Ovary (tissue), 9 donors: ENCODE data around the gene ACE2. TPM values are rescaled to one million over a fixed set of nuclear protein-coding genes. Genes with fewer than 3 reads are reported as not detected.

Source experiments
- DNase-seq, 5 donors: peaks; one replicate each; pipeline ENCODE4 v3.0.0-alpha.2; 2019 to 2020
- H3K27ac ChIP-seq, 2 donors: fragments of 200-600 bp; one replicate each; pipeline versions ENCODE4 v1.5.1 to v1.8.0; 2019 to 2022
- H3K27me3 ChIP-seq: fragments of 200-600 bp; one replicate; pipeline ENCODE4 v1.8.0; 2022
- H3K36me3 ChIP-seq: fragments of 200-600 bp; sonication (generic); one replicate; pipeline ENCODE4 v1.5.1; 2019
- H3K4me1 ChIP-seq: one replicate; pipeline ENCODE4 v1.8.1; 2013; ENCODE audit warnings: mild to moderate bottlenecking, moderate library complexity; ENCODE audit not compliant: insufficient read depth
- H3K4me3 ChIP-seq: fragments of 200-600 bp; sonication (generic); one replicate; pipeline ENCODE4 v1.5.1; 2017
- H3K9me3 ChIP-seq, 2 donors: fragments of 200-600 bp in 1 of 2; sonication (generic) in 1 of 2; one replicate each; pipeline versions ENCODE4 v1.5.1 to v1.8.1; 2013 to 2019; ENCODE audit warnings: mild to moderate bottlenecking in 1 of 2, moderate library complexity in 1 of 2
- CTCF ChIP-seq, 3 donors: fragments of 450-650 bp in 2 of 3; fragments of 200-600 bp in 1 of 3; IDR thresholded peaks; one replicate each; pipeline versions ENCODE4 v1.5.1 to v1.8.0; 2016 to 2022; ENCODE audit warnings: antibody characterized with exemption in 3 of 3, mild to moderate bottlenecking in 1 of 3
- EP300 ChIP-seq: sonication (generic); formaldehyde crosslinking; IDR thresholded peaks from one replicate; pipeline ENCODE4 v1.6.1; 2017; ENCODE audit warnings: antibody characterized with exemption
- POLR2A ChIP-seq: fragments of 450-650 bp; IDR thresholded peaks from one replicate; pipeline ENCODE4 v1.6.1; 2017; ENCODE audit warnings: antibody characterized with exemption, mild to moderate bottlenecking, moderate library complexity
- WGBS, 3 donors: extraction: QIAGEN DNeasy Blood & Tissue Kit in 1 of 3; methylation state at CpG; one replicate each; pipeline versions ENCODE4 v1.1.5 to v1.1.7; 2013 to 2017; 5-methylcytosine and 5-hydroxymethylcytosine counted together
- intact Hi-C, 4 donors: fragments of 100-400 bp; cut with DNase I; formaldehyde crosslinking; loops; one replicate each; pipeline versions ENCODE4 v1.11.0 to v1.15.1; 2022 to 2023
- polyA plus RNA-seq, 2 donors: library from polyadenylated mRNA; stranded (reverse); fragments of 200-250 nt in 1 of 2; fragments of 350-450 nt in 1 of 2; fragmentation: Illumina TruSeq in 1 of 2; extraction: RNeasy Lipid Tissue Mini Kit (QIAGEN cat#74804) in 1 of 2; gene quantifications; one replicate each; pipeline ENCODE4 v1.2.3, GENCODE V29; 2013 to 2014
- total RNA-seq, 7 donors: library from RNA; depleted of rRNA in 2 of 7; stranded (reverse); fragments of >200 nt in 2 of 7; fragmentation: NEBNext Ultra II Directional in 3 of 7; extraction: Animal tissue kit (Norgen Biotek cat#: 25700) in 3 of 7; gene quantifications; one replicate each; pipeline versions ENCODE4 v1.1.0 to v1.2.4, GENCODE V29; 2016 to 2023
- donor health status: DM: no; HTN: no; CAD: no; lungs with moderate emphysema.
- donor health status: DM: no; HTN: no; CAD: no.
- donor health status: Bipolar disorder and iron deficiency.
- donor health status: DM: yes; HTN: yes; CAD: no.
- donor health status: DM: no; HTN: no; CAD: no.
- donor health status: DM: yes; HTN: yes; CAD: no.

The ACE2 gene
- total and polyA plus RNA-seq, 9 donors, result 0.37 to 20.8 (median 2.3) TPM

DNA sequence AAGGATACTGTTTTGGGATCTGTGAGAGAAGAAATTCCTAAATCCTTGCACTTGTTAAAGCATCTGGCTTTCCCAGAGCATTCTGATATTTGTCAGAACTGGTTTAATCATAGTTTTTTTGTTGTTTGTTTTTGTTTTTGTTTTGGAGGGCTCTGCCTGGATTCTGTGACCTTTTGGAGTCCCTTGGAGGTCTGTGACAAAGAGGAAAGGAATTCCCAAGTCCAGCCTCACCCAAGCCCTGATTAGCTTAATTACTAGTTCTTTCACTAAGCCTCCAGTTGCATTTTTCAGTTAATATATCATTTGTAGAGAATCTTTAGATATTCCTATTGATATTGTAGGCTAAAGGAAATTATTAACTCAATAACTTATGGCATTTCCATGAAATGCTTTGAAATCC is 711 bp downstream of the ACE2 start:
- H3K27me3 ChIP-seq, result no peaks in the 10 kb centered on the region
- intact Hi-C loops, result loop anchor here in 1 of 4 donors (10.0 kb wide), 1 partner anchor 435 kb away; no protein-coding TSS in a partner anchor
- DNase-seq, result no peak
- no peaks in the 10 kb centered on the region for H3K4me1 ChIP-seq
- TF ChIP-seq EP300, result no peak
- TF ChIP-seq CTCF (IDR thresholded peaks at IDR 0.05), result no peak
- TF ChIP-seq POLR2A, result no peak
- no peaks in the 10 kb centered on the region for H3K36me3 ChIP-seq
- H3K4me3 ChIP-seq, result no peak overlapping the region
- H3K27ac ChIP-seq, result no peak overlapping the region
- no peaks in the 10 kb centered on the region for H3K9me3 ChIP-seq

DNA sequence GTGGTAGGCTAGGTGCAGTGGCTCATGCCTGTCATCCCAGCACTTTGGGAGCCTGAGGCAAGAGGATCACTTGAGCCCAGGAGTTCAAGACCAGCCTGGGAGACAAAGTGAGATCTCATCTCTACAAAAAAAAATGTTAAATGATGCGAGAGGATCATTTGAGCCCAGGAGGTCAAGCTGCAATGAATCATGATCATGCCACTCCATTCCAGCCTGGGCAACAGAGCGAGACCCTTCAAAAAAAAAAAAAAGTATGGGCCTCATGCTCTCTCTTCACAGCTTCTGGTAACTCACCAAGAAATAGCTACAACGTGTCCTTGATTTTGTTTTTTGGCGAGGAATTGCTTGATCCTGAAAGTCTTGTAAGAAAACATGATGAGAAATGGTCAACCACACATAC is 1.3 kb downstream of the ACE2 start:
- intact Hi-C loops, result no loop called here
- WGBS, 3 donors, result 45 to 54% (median 53%) methylated on average over 4 of the region's 4 CpGs
- Histone ChIP-seq H3K27ac (no peak overlapping the region), H3K4me1 (no peaks in the 10 kb centered on the region), H3K9me3 (no peaks in the 10 kb centered on the region), H3K4me3 (no peak overlapping the region), H3K27me3 (no peaks in the 10 kb centered on the region), H3K36me3 (no peaks in the 10 kb centered on the region)
- DNase-seq, result no peak
- TF ChIP-seq EP300 (no peak), CTCF (IDR thresholded peaks at IDR 0.05) (no peak), POLR2A (no peak)

DNA sequence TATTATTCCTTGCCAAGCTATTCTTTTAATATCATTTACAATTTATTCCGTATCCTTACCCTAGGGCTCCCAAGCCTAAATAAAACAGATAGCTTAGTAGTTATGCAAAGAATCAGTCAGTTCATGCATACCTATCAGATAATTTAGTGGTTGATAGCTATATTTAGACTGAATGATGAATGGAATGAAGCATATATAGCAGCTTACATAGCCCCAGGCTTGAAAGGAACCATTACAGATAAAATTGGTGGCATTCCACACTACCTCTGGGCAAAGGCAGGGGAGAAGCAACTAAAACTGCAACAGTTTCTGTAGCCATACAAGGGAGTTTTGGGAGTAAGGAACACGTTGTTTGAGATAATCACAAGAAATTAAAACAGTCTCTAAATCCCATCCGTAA is 2.7 kb downstream of the ACE2 start:
- no peaks in the 10 kb centered on the region for H3K27me3 ChIP-seq
- intact Hi-C loops, result no loop called here
- TF ChIP-seq EP300 (no peak), CTCF (IDR thresholded peaks at IDR 0.05) (no peak), POLR2A (no peak)
- H3K4me3 ChIP-seq, result no peak overlapping the region
- H3K9me3 ChIP-seq, result no peaks in the 10 kb centered on the region
- no peak for DNase-seq
- H3K4me1 ChIP-seq, result no peaks in the 10 kb centered on the region
- no peak overlapping the region for H3K27ac ChIP-seq
- H3K36me3 ChIP-seq, result no peaks in the 10 kb centered on the region
- 31 to 41% (median 38%) methylated on average over 3 of the region's 3 CpGs for WGBS, 3 donors

- intact Hi-C loops, result no loop called here
- 36 to 56% (median 47%) methylated on average over 2 of the region's 2 CpGs for WGBS, 3 donors
- no peaks in the 10 kb centered on the region for H3K27me3 ChIP-seq
- no peak overlapping the region for H3K4me3 ChIP-seq
- TF ChIP-seq CTCF (IDR thresholded peaks at IDR 0.05) (no peak), EP300 (no peak), POLR2A (no peak)
- no peak overlapping the region for H3K27ac ChIP-seq
- no peak for DNase-seq
- no peaks in the 10 kb centered on the region for H3K9me3 ChIP-seq
- H3K36me3 ChIP-seq, result no peaks in the 10 kb centered on the region
- H3K4me1 ChIP-seq, result no peaks in the 10 kb centered on the region
These were observed 6.4 kb downstream of the ACE2 start for GRCh38 chrX:15594371-15594770.
